ENCODE data around the gene MC3R.

- no peak for TF ChIP-seq TAF1 (IDR thresholded peaks at IDR 0.05; ENCODE audit: borderline replicate concordance, insufficient read depth, low read length)
- no peak for TF ChIP-seq SIN3A (IDR thresholded peaks at IDR 0.05; ENCODE audit: borderline replicate concordance, insufficient read depth, low read length)
These were observed 4.3 kb upstream of the MC3R start for GRCh38 chr20:56244259-56244658.
